CD4-positive, CD25-positive, alpha-beta regulatory T cell (primary cell): ENCODE measurements around the gene TMEM132E. TPM values are rescaled to one million over a fixed set of nuclear protein-coding genes. Genes with fewer than 3 reads are reported as not detected.

ENCODE experiments used
- ATAC-seq, 2 donors: fragments of 150-1000 bp; cut with Tn5 transposase; one replicate each; pipeline ENCODE4 v1.10.0; 2021; ENCODE audit warnings: low read depth in 2 of 2, moderate number of reproducible peaks in 2 of 2, moderate library complexity in 1 of 2
- DNase-seq, 3 donors: peaks; one replicate each; pipeline versions ENCODE4 v3.0.0 to v3.0.0-alpha.2; 2012 to 2022; ENCODE audit warnings: mixed read lengths in 1 of 3
- H3K27ac ChIP-seq: one replicate; pipeline ENCODE4 v1.7.0; 2013; ENCODE audit warnings: mild to moderate bottlenecking, low read length; ENCODE audit not compliant: insufficient read depth, poor library complexity, severe bottlenecking
- H3K27me3 ChIP-seq: one replicate; pipeline ENCODE4 v1.7.0; 2013; ENCODE audit warnings: low read length; ENCODE audit not compliant: control insufficient read depth, insufficient read depth
- H3K36me3 ChIP-seq: one replicate; pipeline ENCODE4 v1.7.0; 2013; ENCODE audit warnings: mild to moderate bottlenecking, low read length, moderate library complexity; ENCODE audit not compliant: control insufficient read depth, insufficient read depth
- H3K4me1 ChIP-seq: 2 replicates; pipeline ENCODE4 v1.7.0; 2013; ENCODE audit warnings: mild to moderate bottlenecking, low read length; ENCODE audit not compliant: insufficient read depth, control insufficient read depth, poor library complexity, severe bottlenecking
- H3K4me3 ChIP-seq: one replicate; pipeline ENCODE4 v1.7.0; 2013; ENCODE audit warnings: low read depth, mild to moderate bottlenecking, low read length, moderate library complexity
- H3K9me3 ChIP-seq, 2 experiments: 1 replicate in 1 of 2; 2 replicates in 1 of 2; pipeline ENCODE4 v1.7.0; 2013; ENCODE audit warnings: low read length in 2 of 2, mild to moderate bottlenecking in 1 of 2, moderate library complexity in 1 of 2; ENCODE audit not compliant: control insufficient read depth in 2 of 2
- H3K27ac Mint-ChIP-seq, 3 donors: one replicate each; pipeline ENCODE4 v1.8.0; 2020 to 2022; ENCODE audit warnings: mild to moderate bottlenecking in 3 of 3, mixed read lengths in 3 of 3, moderate library complexity in 2 of 3
- H3K27me3 Mint-ChIP-seq: one replicate; pipeline ENCODE4 v1.8.0; 2022; ENCODE audit warnings: mild to moderate bottlenecking, mixed read lengths
- H3K36me3 Mint-ChIP-seq: one replicate; pipeline ENCODE4 v1.8.0; 2020; ENCODE audit warnings: mixed read lengths
- H3K4me1 Mint-ChIP-seq, 4 donors: one replicate each; pipeline ENCODE4 v1.8.0; 2020 to 2022; ENCODE audit warnings: mixed read lengths in 4 of 4, mild to moderate bottlenecking in 1 of 4
- H3K4me3 Mint-ChIP-seq, 4 donors: one replicate each; pipeline ENCODE4 v1.8.0; 2020 to 2022; ENCODE audit warnings: mild to moderate bottlenecking in 4 of 4, mixed read lengths in 4 of 4, moderate library complexity in 3 of 4
- H3K9me3 Mint-ChIP-seq, 7 donors: one replicate each; pipeline ENCODE4 v1.8.0; 2020 to 2022; ENCODE audit warnings: mixed read lengths in 7 of 7, mild to moderate bottlenecking in 3 of 7, moderate library complexity in 2 of 7
- polyA plus RNA-seq, 4 donors: library from polyadenylated mRNA; unstranded; fragments of 300-500 nt; fragmentation: Illumina TruSeq; gene quantifications; one replicate each; pipeline ENCODE4 v1.2.3, GENCODE V29; 2021
- total RNA-seq: library from RNA; stranded (reverse); gene quantifications from one replicate; pipeline ENCODE4 v1.2.3, GENCODE V29; 2022

TMEM132E gene
- total and polyA plus RNA-seq, 5 donors from 2014 or later = 0.06 to 0.55 (median 0.25) TPM; not detected in 1

DNA sequence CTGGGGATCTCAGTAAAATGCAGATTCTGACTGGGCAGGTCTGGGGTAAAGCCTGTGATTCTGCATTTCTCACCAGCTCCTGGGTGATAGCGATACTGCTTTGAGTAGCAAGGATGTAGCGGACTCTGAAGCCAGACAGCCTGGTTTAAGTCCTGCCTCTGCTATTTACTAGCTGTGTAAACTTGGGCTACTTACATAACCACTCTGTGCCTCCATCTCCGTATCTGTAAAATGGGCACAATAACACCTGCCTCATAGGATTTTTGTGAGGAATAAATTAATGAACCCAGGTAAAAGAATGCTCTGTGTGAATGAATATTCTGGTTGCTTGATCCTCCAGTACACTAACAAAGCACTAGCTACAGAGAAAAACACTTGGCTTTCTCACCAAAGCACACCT is 54.4 kb downstream of the TMEM132E start:
- no peak for ATAC-seq
- H3K9me3 Mint-ChIP-seq = no peaks in the 10 kb centered on the region
- no peak for DNase-seq
- no peaks in the 10 kb centered on the region for H3K36me3 ChIP-seq
- peaks cover 0 to 21% (median 0%) of the 10 kb centered on the region in 4 donors for H3K4me1 Mint-ChIP-seq
- no peak overlapping the region for H3K27ac Mint-ChIP-seq
- H3K36me3 Mint-ChIP-seq = no peaks in the 10 kb centered on the region
- no peaks in the 10 kb centered on the region for H3K27me3 ChIP-seq
- peaks cover 13% of the 10 kb centered on the region for H3K4me1 ChIP-seq
- H3K9me3 ChIP-seq = no peaks in the 10 kb centered on the region
- no peak overlapping the region for H3K27ac ChIP-seq
- H3K4me3 Mint-ChIP-seq = peak overlapping the region in 1 of 4 donors; percentile 52
- H3K4me3 ChIP-seq = no peak overlapping the region
- peaks cover 28% of the 10 kb centered on the region for H3K27me3 Mint-ChIP-seq

DNA sequence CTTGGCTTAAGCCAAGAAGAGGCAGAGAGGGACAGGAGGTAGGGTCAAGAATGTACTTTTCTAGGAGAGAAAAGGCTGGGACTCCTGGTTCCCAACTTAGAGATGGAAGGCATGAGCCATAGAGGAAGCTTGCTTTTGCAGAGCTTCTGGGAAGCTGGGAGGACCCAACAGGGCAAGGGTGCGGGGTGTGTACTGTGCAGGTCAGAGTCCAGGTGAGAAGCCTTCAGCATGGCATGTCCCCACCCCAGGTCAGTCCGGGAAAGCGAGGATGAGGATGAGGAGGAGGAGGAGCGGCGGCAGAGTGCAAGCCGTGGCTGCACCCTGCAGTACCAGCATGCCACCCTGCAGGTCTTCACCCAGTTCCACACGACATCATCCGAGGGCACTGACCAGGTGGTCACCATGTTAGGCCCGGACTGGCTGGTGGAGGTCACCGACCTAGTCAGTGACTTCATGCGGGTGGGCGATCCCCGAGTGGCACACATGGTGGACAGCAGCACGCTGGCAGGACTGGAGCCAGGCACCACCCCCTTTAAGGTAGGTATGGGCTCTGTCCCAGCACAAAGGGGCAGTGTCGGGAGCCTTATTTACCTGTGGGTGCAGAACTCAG is 55.3 kb downstream of the TMEM132E start:
- H3K36me3 ChIP-seq = no peaks in the 10 kb centered on the region
- no peak overlapping the region for H3K4me3 ChIP-seq
- Mint-ChIP-seq H3K4me3 (peak overlapping the region in 1 of 4 donors; percentile 52), H3K27ac (no peak overlapping the region), H3K36me3 (no peaks in the 10 kb centered on the region), H3K4me1 (peaks cover 0 to 26% (median 0%) of the 10 kb centered on the region in 4 donors), H3K27me3 (peaks cover 20% of the 10 kb centered on the region), H3K9me3 (no peaks in the 10 kb centered on the region)
- H3K27me3 ChIP-seq = no peaks in the 10 kb centered on the region
- DNase-seq = no peak
- no peak for ATAC-seq
- H3K4me1 ChIP-seq = peaks cover 13% of the 10 kb centered on the region
- no peaks in the 10 kb centered on the region for H3K9me3 ChIP-seq
- H3K27ac ChIP-seq = no peak overlapping the region

GRCh38 chr17:34635876-34636275 is 56.5 kb downstream of the TMEM132E start:
- H3K27ac Mint-ChIP-seq = no peak overlapping the region
- peaks cover 19% of the 10 kb centered on the region for H3K27me3 Mint-ChIP-seq
- H3K36me3 Mint-ChIP-seq = no peaks in the 10 kb centered on the region
- no peak for DNase-seq
- peaks cover 13% of the 10 kb centered on the region for H3K4me1 ChIP-seq
- H3K9me3 Mint-ChIP-seq = no peaks in the 10 kb centered on the region
- H3K27ac ChIP-seq = no peak overlapping the region
- peak overlapping the region in 2 of 4 donors; percentile 6 to 81 for H3K4me3 Mint-ChIP-seq
- no peaks in the 10 kb centered on the region for H3K36me3 ChIP-seq
- H3K9me3 ChIP-seq = no peaks in the 10 kb centered on the region
- no peaks in the 10 kb centered on the region for H3K27me3 ChIP-seq
- ATAC-seq = no peak
- H3K4me3 ChIP-seq = no peak overlapping the region
- H3K4me1 Mint-ChIP-seq = peaks cover 0 to 26% (median 0%) of the 10 kb centered on the region in 4 donors

DNA sequence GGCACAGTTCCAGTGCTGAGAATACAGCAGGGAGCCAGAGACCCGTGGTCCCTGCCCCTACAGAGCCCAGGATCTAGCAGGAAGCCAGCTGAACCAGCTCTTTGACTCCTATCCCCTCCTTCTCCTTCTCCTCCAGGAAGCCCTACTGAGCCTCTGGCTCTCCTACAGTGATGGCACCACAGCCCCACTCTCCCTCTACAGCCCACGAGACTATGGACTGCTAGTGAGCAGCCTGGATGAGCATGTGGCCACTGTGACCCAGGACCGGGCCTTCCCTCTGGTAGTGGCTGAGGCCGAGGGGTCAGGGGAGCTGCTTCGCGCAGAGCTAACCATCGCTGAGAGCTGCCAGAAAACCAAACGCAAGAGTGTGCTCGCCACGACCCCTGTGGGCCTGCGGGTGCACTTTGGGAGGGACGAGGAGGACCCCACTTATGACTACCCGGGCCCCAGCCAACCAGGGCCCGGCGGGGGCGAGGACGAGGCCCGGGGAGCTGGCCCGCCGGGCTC is 57.7 kb downstream of the TMEM132E start:
- Histone ChIP-seq H3K9me3 (no peaks in the 10 kb centered on the region), H3K4me3 (no peak overlapping the region), H3K27ac (no peak overlapping the region), H3K27me3 (peaks cover 3% of the 10 kb centered on the region), H3K4me1 (peaks cover 13% of the 10 kb centered on the region), H3K36me3 (no peaks in the 10 kb centered on the region)
- no peak for ATAC-seq
- peak overlapping the region; percentile 59 to 90 (median 84) for H3K4me3 Mint-ChIP-seq
- peaks cover 0 to 2% (median 0%) of the 10 kb centered on the region in 7 donors for H3K9me3 Mint-ChIP-seq
- no peak for DNase-seq
- no peaks in the 10 kb centered on the region for H3K36me3 Mint-ChIP-seq
- peak overlapping the region in 1 of 3 donors; percentile 81 for H3K27ac Mint-ChIP-seq
- H3K4me1 Mint-ChIP-seq = peaks cover 0 to 26% (median 0%) of the 10 kb centered on the region in 4 donors
- peaks cover 15% of the 10 kb centered on the region for H3K27me3 Mint-ChIP-seq

GRCh38 chr17:34637548-34638525 is 58.5 kb downstream of the TMEM132E start:
- Histone ChIP-seq H3K4me1 (peaks cover 13% of the 10 kb centered on the region), H3K9me3 (no peaks in the 10 kb centered on the region), H3K27me3 (peaks cover 3% of the 10 kb centered on the region), H3K4me3 (peak overlapping the region; percentile 13), H3K36me3 (no peaks in the 10 kb centered on the region), H3K27ac (no peak overlapping the region)
- H3K36me3 Mint-ChIP-seq = no peaks in the 10 kb centered on the region
- peak overlapping the region; percentile 81 to 90 (median 85) for H3K4me3 Mint-ChIP-seq
- peaks cover 0 to 26% (median 0%) of the 10 kb centered on the region in 4 donors for H3K4me1 Mint-ChIP-seq
- H3K9me3 Mint-ChIP-seq = peaks cover 0 to 2% (median 0%) of the 10 kb centered on the region in 7 donors
- peak overlapping the region in 2 of 3 donors; percentile 69 to 76 for H3K27ac Mint-ChIP-seq
- peak; percentile 59 to 83 (median 76) for DNase-seq
- peaks cover 19% of the 10 kb centered on the region for H3K27me3 Mint-ChIP-seq
- peak; percentile 88 for ATAC-seq

DNA sequence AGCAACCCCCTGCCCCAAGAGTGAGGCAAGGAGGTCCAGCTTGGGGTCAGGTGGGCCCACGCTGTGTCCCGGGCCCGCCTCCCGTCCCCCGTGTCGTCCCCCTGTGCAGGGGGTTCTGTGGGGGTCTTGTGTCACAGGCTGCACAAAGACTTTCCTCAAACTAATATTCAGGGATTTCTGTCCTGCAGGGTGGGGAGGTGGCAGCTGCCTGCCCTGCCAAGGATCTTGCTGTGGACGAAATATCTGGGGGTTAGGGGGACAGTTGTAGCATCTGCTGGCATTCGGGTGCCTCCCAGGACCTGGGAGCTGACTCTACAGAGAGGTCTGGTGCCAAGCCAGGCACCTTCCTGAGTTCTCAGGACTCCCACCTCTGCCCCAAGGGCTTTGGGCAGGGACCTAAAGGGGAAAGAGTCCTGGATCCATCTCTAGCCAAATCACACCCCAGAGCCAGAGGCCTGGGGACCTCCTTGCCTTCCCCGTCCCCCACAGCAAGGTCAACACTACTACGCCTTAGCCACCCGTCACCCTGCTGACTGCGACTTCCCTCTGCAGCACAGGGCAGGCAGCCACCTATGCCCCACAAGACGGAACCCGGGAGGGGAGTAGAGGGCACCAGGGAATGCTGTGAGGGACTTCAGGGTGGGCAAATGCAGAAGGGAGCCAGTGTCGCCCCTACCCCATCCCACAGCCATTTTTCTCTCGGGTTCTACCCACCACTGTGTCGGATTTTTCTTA is 59.3 kb downstream of the TMEM132E start:
- H3K27me3 ChIP-seq = peaks cover 3% of the 10 kb centered on the region
- no peak overlapping the region for H3K27ac ChIP-seq
- Mint-ChIP-seq H3K4me3 (peak overlapping the region; percentile 58 to 90 (median 85)), H3K27ac (no peak overlapping the region), H3K4me1 (peaks cover 0 to 22% (median 0%) of the 10 kb centered on the region in 4 donors), H3K27me3 (peaks cover 27% of the 10 kb centered on the region), H3K9me3 (peaks cover 0 to 2% (median 0%) of the 10 kb centered on the region in 7 donors), H3K36me3 (no peaks in the 10 kb centered on the region)
- no peaks in the 10 kb centered on the region for H3K9me3 ChIP-seq
- ATAC-seq (no peak), DNase-seq (no peak)
- H3K4me1 ChIP-seq = peaks cover 13% of the 10 kb centered on the region
- H3K36me3 ChIP-seq = no peaks in the 10 kb centered on the region
- H3K4me3 ChIP-seq = no peak overlapping the region
